ENCODE results near the gene GPR157. TPM values are rescaled to one million over a fixed set of nuclear protein-coding genes. Genes with fewer than 3 reads are reported as not detected.

Gene GPR157
- total and polyA plus RNA-seq, 10 of the 15 experiments (the other 5 are each of a cell fraction or from before 2014, with no cell fraction given): 0.66 to 15.9 (median 3.1) TPM

GRCh38 chr1:9119745-9120144 is 9.2 kb downstream of the GPR157 start (continued):
- TF ChIP-seq ASH2L (IDR thresholded peaks at IDR 0.05; ENCODE audit: borderline replicate concordance, low read depth) (no peak), SREBF1 (IDR thresholded peaks at IDR 0.05; ENCODE audit: low read length) (no peak), SMAD5 (IDR thresholded peaks at IDR 0.05; ENCODE audit: low read depth) (no peak), NFYB (IDR thresholded peaks at IDR 0.05; ENCODE audit: insufficient read depth, low read depth, low read length) (no peak), NKRF (conservative IDR thresholded peaks at IDR 0.05) (0 out of 2 replicates have a peak, but pooled peaks have one; percentile 6), NFXL1 (IDR thresholded peaks at IDR 0.05; ENCODE audit: borderline replicate concordance) (no peak), RBBP5 (conservative IDR thresholded peaks at IDR 0.05) (no peak), ZBTB40 (IDR thresholded peaks at IDR 0.05; ENCODE audit: borderline replicate concordance) (no peak), BCLAF1 (IDR thresholded peaks at IDR 0.05) (no peak), CEBPB (IDR thresholded peaks at IDR 0.05; ENCODE audit: borderline replicate concordance in 1 of 2, low read depth in 2 of 2, low read length in 2 of 2) (no peak), WRNIP1 (IDR thresholded peaks at IDR 0.05; ENCODE audit: borderline replicate concordance, low read depth, low read length) (no peak), E2F4 (IDR thresholded peaks at IDR 0.05; ENCODE audit: low read depth, low read length) (no peak), CTCF (IDR thresholded peaks at IDR 0.05 in 2 of 3, conservative IDR thresholded peaks at IDR 0.05 in 1 of 3; ENCODE audit: control insufficient read depth in 2 of 3, extremely low read depth in 1 of 3, insufficient read depth in 1 of 3, low read depth in 3 of 3, low read length in 3 of 3) (no peak), YY1 (IDR thresholded peaks at IDR 0.05; ENCODE audit: low read depth, low read length) (no peak)
